ENCODE data around the gene CBFA2T3.
A peak's percentile ranks its signal among the peaks of the same experiment; 100 is the strongest.

The CBFA2T3 gene

DNA sequence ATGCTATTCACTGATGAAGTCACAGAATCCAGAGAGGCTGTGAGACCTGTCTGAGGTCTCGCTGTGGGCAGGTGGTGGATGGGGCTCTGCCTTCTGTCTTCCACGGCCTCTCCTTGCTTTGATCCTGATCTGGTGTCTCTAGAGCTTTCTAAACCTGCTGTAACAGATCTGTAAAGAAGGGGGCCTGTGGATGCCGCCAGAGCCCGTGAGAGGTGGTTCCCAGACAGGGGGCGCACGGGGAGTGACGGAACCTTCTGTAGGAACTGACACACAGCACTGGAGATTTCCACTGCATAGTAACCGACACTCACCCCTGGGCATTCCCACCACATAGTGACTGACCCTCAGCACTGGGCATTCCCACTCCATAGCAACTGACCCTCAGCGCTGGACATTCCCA is 16.0 kb downstream of the CBFA2T3 start:
- DNase-seq (ENCODE audit: low spot score) = no peak

DNA sequence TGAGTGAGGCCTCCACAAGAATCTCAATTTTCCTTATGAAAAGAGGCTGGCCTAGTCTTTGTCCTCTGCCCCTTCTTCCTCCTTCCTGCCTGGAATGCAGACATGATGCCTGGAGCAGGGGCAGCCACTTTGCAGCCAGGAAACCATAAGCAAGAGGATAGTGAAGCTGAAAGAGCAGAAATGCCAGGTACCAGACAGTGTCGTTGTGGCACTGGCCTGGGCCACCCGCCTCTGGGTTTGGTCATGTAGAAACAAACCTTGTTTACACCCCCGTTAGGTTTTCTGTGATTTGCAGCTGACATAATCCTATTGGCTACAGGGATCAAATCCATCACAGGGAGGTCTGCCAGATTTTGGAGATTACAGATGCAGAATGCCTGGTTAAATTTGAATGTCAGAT is 16.5 kb downstream of the CBFA2T3 start:
- DNase-seq (ENCODE audit: low spot score) = no peak

DNA sequence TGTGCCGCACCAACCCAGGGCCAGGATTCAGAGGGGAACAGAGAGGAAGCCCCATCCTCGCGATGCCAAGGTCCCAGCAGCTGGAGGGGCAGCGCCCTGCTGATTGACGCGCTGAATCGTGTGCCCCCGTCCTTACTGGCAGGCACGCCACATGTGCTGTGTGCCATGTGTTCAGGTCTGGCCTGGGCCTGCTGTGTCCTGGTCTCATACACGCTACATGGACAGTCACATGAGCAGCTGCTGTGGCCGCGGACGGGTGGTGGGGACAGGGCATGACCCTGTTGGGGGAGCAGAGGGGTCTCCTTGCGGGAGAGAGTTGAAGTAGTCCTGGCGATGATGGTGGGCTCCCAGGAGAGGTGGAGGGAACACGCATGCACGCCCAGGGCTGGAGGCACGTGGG is 18.0 kb downstream of the CBFA2T3 start:
- DNase-seq (ENCODE audit: low spot score) = no peak

DNA sequence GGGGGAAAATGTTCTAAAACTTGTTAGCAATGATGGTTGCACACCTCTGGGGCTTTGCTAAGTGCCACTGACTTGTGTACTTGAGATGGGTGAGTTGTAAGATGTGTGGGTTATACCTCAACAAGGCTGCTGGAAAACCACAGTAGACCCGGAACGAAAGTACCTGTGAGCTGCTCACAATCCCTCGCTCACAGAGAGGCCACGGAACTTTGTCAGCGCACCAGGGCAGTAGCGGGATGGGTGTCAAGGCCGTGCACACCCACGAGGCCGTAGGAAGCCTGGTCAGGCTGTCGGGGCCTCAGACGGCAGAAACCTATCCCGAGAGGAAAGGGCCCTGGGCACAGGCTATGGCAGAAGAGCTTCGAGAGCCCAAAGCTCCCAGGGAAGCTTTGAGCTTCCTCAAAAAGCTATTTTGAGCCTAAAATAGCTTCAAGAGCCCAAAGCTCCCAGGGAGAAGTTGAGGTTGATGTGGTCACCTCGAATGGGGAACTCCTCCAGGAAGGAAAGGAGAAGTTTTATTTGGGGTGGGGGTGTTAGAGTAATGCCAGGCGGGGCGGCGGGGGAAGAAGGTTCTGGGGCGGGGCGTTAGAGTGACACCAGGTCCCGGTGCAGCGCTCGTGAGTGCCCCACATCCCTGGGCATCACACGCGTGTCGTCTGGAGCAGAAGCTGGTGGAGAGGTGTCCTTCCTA is 19.0 kb downstream of the CBFA2T3 start:
- no peak for DNase-seq (ENCODE audit: low spot score)

DNA sequence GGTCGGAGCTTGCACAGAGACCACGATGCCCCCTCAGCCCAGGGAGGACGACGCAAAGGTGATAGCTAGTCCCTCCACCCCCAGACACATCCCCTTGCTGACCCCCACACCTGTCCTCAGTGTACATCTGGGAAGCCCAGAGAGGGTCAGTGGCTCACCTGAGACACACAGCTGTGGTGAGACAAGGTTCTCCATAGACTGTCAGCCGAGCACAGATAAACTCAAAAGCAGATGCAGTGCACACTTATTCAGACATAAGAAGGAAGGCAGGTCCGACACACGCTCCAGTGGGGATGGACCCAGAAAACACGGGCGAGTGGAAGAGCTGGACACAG is 19.6 kb downstream of the CBFA2T3 start:
- DNase-seq (ENCODE audit: low spot score) = no peak

DNA sequence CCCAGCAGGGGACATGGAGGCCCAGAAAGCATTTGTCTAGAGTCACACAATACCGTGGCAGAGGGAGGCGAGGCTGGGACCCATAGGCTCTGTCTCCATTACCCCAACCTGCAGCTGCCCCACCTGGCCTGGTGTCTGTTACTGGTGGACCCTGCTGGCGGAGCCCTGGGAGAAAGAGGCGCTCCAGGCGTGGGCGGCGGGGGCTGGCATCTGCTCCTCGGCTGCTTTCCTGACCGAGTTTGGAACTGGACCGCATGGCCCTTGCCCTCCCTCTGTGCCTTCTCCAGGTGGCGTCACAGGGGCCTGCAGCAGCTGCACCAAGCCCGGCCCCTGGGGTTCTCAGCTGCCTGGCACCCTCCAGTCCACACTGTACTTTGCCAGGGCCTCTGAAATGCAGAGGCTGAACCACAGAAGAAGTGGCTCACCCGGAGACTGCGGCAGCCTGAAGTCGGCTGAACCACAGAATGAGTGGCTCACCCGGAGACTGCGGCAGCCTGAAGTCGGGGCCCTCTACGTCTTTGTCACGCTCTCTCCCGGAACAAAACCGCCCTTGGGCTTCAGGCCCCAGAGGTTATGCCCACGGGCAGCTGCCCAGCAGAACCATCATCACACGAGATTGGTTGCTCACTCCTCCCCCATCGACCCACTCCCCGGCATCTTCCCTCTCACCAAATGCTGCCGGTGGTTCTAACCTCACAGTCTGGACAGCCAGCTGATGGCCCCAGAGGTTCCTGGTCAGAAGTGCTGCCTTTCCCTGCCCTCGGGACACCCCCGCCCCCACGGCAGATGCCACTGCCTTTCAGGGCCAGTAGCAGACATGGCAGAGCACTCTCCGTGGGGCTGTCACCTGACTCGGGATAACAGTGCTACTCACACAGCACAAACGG is 20.2 kb downstream of the CBFA2T3 start:
- no peak for DNase-seq (ENCODE audit: low spot score)

DNA sequence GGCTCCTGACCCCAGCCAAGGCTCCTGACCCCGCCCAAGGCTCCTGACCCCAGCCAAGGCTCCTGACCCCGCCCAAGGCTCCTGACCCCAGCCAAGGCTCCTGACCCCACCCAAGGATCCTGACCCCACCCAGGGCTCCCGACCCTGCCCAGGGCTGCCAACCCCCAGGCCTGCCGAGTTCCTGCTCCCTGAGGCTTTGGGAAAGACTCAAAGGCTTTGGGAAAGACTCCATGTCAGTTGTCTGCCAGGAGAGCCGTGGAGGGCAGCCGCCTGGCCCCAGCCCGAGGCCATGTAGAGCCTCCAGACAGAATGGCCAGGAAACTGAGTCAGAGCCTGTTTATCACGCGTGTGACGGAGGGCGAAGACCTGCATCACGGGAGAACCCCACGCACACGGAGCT is 21.1 kb downstream of the CBFA2T3 start:
- DNase-seq (ENCODE audit: low spot score) = no peak

DNA sequence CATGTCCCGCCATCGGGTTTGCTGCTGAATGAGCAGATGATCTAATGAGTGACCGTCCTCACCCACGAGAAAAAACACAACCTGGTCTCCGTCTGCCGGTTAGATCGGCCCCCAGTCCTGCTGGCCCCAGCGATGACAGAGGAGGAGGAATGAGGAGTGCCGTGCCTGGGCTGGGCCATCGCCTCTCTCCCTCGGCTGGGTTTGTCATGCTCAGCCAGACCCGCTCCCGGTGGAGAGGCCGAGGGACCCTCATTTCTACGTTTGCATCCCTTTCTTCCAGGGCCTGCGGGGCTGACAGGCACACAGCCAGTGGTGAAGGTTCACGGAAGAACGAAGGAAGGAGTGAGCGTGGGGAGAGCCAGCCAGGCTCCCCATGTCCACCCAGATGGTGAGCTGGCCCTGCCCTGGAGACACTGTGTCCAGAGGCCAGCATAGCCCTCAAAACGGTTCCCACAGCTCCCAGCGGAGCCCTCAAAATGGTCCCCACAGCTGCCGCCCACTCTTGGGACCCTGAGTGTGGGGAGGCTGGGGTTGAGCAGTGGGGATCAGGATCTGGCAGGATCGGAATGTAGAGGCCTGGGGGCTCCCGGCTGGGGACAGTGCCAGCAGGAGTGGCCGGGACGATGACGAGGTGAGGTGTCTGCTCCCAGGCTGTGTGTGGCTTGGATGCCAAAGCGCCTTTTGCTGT is 23.9 kb downstream of the CBFA2T3 start:
- no peak for DNase-seq (ENCODE audit: low spot score)

DNA sequence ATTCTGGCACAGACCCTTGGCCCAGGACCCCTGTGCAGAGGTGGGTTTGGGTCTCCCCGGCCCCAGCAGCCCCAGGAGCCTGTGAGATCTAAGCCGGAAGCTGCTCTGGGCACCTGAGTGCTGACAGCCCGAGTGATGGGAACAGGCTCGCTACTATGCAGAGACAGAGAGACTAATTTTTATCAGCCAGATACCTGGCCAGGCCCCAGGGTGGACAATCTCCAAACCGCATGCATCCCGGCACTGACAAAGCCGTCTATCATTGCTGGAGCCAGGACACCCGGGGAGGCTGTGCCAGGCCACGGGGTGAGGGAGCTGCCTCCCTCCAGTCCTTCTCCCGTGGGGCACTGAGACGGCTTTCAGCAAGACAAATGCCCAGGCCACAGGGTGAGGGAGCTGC is 25.0 kb downstream of the CBFA2T3 start:
- no peak for DNase-seq (ENCODE audit: low spot score)

DNA sequence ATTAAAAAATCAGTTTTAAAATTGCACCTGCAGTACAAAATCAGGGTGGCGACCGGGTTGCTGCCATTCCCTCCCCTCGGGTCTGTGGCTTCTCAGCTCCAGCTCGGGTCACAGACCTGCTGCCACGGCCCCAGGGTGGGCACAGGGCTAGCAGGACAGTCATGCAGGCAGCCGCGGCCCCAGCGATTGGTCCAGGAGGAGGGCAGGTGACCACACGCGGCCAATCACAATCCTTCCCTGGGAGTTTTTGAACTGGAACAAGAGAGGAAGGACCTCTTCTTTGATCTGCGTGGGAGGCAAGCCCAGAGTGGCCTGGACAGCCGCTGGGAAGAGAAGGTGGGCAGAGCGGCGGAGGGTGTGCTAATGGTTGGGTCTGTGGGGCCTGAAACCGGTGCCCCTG is 25.5 kb downstream of the CBFA2T3 start:
- DNase-seq (ENCODE audit: low spot score) = no peak

DNA sequence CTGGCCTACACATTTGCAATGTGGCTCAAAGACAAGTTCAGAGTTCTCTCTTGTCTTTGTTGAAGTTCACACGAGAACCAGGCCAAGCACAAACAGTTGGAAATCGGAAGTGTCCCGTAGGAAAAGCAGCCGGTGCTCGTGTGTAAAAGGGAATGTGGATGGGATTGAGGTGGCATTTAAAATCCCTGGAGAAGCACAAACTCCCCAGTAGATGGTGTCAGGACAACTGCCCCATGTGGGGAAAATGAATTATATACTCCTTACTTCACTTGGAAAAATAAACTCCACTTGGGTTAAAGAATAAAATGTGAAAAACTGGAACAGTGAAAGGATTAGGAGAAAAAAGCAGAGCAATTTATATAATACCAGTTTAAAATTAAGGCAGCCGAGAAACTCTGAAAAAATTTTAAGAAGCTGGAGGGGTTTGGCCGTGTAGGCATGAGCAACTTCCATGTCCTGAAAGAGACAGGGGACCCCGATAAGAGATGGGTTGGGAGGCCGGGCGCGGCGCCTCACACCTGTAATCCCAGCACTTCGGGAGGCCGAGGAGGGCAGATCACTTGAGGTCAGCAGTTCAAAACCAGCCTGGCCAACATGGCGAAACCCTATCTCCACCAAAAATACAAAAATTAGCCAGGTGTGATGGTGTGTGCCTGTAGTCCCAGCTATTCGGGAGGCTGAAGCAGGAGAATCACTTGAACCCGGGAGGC is 28.1 kb downstream of the CBFA2T3 start:
- no peak for DNase-seq (ENCODE audit: low spot score)

DNA sequence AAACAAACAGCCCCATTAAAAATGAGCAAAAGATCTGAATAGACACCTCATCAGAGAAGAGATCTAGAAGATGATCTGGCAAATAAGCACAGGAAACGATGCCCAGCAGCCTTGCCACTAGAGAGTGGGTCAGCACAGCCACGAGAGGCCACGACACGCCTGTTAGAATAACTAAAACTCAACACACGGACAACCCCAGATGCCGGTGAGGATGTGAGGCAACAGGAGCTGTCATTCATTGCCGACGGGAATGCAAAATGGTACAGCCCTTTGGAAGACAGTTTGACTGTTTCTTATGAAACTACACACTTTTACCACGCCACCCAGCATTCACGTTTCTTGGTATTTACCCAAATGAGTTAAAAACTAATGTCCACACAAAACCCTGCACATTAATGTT is 31.5 kb downstream of the CBFA2T3 start:
- no peak for DNase-seq (ENCODE audit: low spot score)

DNA sequence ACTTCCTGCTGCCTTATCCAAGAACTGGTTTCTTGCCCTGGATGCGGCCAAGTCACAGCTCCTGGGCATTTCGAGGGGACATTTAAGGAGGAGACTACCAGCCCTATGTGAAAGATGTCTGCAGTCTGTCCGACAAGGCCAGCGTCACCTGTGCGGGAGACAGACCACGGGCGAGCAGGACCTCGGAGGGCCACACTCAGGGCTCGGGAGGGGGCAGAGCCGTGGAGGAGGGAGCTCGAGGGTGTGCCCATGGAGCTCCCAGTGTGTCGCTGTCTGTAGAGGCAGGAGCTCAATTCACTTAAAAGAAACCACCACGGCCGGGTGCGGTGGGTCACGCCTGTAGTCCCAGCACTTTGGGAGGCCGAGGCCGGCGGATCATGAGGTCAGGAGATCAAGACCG is 33.3 kb downstream of the CBFA2T3 start:
- DNase-seq (ENCODE audit: low spot score) = no peak

DNA sequence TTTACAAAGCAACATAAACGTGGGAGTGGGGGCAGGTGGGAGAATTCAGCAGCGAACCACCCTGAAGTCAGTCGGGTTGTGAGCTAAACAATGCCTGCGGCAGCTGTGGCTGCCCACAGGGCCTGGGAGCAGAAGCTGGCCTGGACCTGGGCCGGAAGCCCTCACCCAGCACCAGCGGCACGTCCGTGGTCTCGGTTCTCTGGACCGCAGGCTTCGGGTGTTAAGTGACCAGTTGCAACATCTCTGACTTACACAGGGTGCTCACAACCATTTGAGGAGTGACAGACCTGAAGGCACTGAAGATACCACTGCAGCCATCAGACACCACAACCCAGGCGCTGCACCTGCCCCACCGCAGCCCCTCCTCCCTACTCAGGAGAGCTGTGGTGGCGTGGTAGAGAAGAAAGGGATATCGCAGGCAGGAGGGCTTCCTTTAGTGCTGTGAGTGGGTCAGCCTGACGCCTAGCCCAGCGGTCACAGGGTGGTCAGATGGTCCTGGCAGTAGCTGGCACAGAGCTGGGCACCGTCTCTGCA is 33.8 kb downstream of the CBFA2T3 start:
- no peak for DNase-seq (ENCODE audit: low spot score)

DNA sequence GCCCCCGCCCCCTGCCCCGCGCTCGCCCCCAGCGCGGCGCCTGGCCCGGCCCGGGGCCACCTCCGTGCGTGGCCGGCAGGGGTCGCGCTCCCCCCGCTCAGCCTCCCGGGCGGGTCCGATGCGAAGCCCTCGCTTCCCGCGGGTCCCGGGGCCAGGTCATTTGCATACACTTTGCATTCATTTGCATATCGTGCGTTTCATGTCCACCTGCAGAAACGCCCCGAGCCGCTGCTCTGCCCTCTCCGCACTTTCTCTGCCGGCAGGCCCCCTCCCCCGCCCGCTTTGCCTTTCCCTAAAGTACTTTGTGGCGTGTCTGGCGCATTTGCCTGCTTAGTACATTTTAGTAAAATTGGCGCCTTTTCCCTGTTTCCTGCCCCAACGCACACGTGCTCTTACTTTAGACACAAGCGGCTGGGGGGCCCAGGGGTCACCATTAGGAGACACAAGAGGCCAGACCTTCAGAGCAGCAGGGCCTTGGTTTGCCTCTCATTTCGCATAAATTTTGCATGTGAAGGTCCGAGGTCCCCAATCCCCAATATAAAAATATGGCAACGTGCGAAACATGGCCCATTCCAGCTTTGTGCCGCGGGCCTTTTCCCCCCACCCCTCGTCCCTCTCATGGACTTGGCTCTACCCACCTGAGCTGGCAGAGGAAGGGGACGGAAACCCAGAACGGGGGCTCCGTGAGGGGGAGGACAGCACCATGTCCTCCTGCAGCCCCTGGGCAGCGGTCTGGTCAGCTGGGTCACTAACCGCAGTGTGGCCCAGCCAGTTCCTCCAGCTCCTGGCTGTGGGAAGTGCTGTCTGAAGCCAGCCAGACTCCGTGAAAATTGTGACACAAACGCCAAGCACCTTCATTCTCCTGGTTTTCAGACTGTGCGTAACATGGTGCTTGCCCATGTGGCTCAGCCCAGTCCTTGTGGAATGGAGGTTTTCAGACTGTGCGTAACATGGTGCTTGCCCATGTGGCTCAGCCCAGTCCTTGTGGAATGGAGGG is 34.8 kb downstream of the CBFA2T3 start:
- peak; percentile 21 for DNase-seq (ENCODE audit: low spot score)

DNA sequence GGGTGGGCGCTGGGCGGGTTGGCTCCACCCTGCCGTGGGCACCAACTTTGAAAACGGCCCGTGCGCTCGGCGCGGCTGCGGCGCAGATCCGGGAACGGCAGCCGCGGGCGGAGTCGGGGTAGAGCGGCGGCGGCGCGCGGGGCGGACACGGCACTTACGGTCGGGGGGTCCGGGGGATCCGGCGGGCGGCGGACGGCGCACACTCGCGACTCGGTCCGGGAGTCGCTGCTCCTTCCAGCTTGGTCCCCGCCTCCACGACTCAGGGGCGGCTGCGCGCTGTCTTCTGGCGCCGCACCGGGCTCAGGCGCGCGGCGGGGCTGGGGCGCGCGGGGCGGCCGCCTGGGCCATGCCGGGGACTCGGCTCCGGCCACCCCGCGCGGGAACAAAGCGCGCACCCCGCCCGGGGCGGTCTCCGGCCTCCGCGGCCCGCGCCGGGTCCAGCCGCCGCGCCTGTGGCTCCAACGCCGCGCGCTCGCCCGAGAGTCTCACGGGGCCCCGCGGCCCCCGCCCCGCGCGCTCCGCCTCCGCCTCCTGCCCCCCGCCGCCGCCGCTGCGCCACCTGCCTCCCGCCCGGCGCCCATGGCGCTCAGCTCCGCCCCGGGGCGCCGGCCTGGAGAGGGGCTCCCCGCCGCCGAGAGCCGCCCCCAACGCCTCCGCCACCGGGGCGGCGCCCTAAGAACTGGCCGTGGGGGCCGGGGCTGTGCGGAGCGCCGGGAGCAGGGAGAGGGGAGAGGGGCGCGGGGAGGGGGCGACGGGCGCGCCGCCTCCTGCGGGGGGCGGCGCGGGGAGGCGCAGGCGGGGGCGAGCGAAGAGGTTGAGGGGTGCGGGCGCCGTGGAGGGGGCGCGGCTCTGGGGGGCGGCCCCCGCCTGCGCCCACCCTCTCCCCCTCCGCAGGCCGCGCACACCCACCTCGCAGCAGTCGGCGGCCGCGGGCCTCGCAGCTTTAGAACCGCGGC is 35.9 kb downstream of the CBFA2T3 start:
- no peak for DNase-seq (ENCODE audit: low spot score)

DNA sequence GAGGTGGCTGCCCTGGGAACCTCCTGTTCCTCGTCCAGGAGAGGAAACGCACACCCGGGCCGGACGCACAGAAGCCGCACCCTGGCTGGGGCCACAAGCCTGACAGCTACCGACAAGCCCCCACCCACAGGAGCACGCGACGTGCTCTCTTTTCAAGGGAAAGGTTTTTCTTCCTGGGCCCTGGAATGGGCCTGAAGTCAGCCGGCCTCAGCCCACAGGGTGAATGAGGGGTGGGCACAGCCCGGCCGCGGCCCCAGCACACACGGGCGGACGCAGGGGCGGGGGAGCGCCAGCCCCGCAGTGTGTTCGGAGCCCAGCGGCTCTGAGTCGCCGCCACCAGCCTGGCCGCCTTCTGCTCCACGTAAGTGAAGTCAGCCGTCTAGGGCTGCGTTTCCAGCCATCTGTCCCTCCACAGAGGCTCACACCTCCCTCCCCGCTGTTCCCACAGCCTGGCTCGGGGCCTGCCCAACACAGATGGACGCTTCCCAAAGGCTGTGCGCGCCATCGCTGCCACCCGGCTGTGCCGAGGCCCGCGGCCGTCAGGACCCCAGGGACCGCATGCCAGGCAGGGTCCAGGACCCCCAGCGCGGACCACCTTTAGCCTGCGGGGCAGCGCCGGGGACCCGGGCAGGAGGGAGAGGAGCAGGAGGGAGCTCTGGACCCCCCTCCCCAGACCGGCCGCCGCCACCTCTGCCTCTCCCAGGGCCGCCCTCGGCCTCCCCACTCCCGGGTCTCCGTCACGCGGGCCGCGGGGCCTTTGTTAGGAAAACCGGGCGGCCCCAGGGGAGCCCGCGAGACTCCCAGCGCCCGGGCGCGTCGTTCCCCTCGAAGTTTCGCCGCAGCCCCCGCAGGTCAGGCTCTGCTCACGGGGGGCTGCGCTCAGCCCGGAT is 36.8 kb downstream of the CBFA2T3 start:
- DNase-seq (ENCODE audit: low spot score) = no peak

DNA sequence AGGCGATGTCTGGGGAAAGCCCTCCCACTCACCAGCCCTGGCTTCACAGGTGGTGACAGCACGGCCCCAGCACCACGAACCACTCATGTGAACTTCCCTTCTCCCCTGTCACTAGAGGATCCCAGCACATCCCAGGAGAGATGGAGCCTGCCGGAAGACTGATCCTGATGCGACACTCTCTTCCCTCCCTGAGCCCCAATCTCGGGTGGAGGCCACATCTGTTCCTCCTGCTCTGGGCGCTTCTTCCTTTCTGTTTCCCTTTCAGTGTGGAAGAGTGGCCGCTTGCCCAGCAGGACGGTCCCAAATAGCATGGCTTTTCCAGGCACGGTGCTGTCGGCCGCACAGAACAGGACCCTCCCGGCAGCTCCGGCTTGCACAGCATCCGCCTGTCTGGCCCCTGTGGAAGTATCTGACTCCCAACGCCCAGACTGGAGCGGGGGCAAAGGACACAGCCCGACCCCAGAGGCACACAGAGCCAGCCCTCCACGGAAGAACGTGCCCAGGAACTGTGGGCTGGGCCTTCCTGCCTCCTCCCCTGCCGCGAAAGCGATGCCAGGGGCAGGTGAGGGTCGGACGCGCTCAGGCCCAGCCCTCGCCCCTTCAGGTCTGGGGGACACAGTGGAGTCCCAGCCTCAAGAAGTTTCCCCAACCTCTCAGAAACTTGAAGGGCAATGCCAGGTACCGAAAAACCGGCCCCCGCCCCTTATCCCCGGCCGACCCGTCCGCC is 37.6 kb downstream of the CBFA2T3 start:
- no peak for DNase-seq (ENCODE audit: low spot score)

Data from kidney capillary endothelial cell (primary cell).